Right lobe of liver (tissue), 4 donors: ENCODE results near the gene RPL3.

Source experiments
- CTCF ChIP-seq, 4 donors: fragments of 200-600 bp in 3 of 4; fragments of 450-650 bp in 1 of 4; IDR thresholded peaks; one replicate each; pipeline versions ENCODE4 v1.5.1 to v1.8.0; 2016 to 2022; ENCODE audit warnings: antibody characterized with exemption in 4 of 4, mild to moderate bottlenecking in 2 of 4
- POLR2A ChIP-seq: fragments of 450-650 bp; IDR thresholded peaks from one replicate; pipeline ENCODE4 v1.6.1; 2017; ENCODE audit warnings: antibody characterized with exemption, mild to moderate bottlenecking
- donor health status: DM: no; HTN: no; CAD: no.
- donor health status: DM: no; HTN: no; CAD: no.
- donor health status: DM: no; HTN: yes; CAD: no.

GRCh38 chr22:39282645-39283321 is 36.6 kb downstream of the RPL3 start:
- TF ChIP-seq POLR2A (no peak), CTCF (IDR thresholded peaks at IDR 0.05) (no peak)
